ENCODE results near the gene KDR. TPM values are rescaled to one million over a fixed set of nuclear protein-coding genes. Genes with fewer than 3 reads are reported as not detected.

KDR gene
- total RNA-seq, 2 experiments from 2014 or later: not detected

GRCh38 chr4:55077577-55077976, 47.8 kb downstream of the KDR start:
- no peak for TF ChIP-seq CTCF (IDR thresholded peaks at IDR 0.05)
- Mint-ChIP-seq H3K4me3 (no peak overlapping the region), H3K36me3 (ENCODE audit: low read depth) (no peaks in the 10 kb centered on the region), H3K4me1 (ENCODE audit: low read depth) (peaks cover 10% of the 10 kb centered on the region), H3K27me3 (peaks cover 23% of the 10 kb centered on the region), H3K9me3 (no peaks in the 10 kb centered on the region), H3K27ac (no peak overlapping the region)
- ChIA-PET POLR2A (no interaction called here), CTCF (no interaction called here)
- intact Hi-C loops (cut with micrococcal nuclease): loop anchor here (5.0 kb wide), 1 partner anchor 240 kb away; no protein-coding TSS in a partner anchor
- ATAC-seq (no peak), DNase-seq (no peak)

DNA sequence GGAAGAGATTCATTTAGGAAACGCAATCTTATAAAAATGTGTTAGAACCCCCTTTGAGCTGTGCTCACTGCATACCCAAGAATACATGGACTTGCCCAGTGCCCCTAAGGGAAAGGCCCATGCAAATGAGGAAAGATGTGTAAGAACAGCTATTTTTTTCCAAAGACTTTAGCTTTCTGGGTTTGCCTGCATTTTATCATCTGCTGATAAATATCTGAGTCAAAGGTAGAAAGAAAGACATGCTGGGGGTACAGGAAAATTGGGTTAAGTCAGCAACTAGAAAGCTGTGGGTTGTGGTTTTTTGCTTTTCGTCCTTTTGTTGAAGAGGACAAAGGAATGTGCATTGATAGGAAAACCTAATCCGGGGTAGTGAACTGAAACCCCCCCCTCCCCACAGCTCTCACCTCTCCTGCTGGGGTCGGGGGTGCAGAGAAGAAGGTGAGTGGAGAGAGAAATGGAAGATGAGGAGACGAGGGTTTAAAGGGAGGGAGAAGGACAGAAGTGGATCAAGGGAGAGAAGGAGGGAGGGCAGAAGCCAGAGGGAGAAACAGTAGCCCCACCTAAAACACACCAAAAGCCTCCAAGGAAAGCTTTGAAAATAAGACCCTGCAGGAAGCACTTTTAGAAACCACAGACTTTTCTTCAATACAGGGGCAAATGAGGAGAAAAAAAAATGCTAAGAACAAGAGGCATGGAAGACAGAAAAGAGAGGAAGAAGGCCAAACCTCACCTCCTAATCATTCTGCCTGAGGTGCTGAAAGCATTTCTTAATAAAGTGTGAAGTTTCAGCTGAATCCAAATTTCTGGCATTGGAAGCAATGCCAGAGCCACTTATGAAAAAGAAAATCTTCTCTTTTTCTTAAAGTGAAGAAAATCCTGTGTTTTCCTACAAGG, 49.3 kb downstream of the KDR start:
- DNase-seq: peak; percentile 14
- no peak overlapping the region for H3K4me3 Mint-ChIP-seq

GRCh38 chr4:55075376-55075775, 50.0 kb downstream of the KDR start:
- intact Hi-C loops (cut with micrococcal nuclease): loop anchor here (5.0 kb wide), 1 partner anchor 242 kb away; no protein-coding TSS in a partner anchor
- no peaks in the 10 kb centered on the region for H3K36me3 Mint-ChIP-seq (ENCODE audit: low read depth)
- ATAC-seq: no peak
- ChIA-PET CTCF (no interaction called here), POLR2A (no interaction called here)
- H3K27ac Mint-ChIP-seq: no peak overlapping the region
- peaks cover 17% of the 10 kb centered on the region for H3K27me3 Mint-ChIP-seq
- no peak overlapping the region for H3K4me3 Mint-ChIP-seq
- TF ChIP-seq CTCF (IDR thresholded peaks at IDR 0.05): no peak
- peaks cover 10% of the 10 kb centered on the region for H3K4me1 Mint-ChIP-seq (ENCODE audit: low read depth)
- DNase-seq: no peak
- H3K9me3 Mint-ChIP-seq: no peaks in the 10 kb centered on the region

More for the DNA sequence above, 49.3 kb downstream of the KDR start:
- no peak for TF ChIP-seq CTCF (IDR thresholded peaks at IDR 0.05)
- CTCF ChIA-PET: no interaction called here
- Mint-ChIP-seq H3K36me3 (ENCODE audit: low read depth) (no peaks in the 10 kb centered on the region), H3K27me3 (peaks cover 16% of the 10 kb centered on the region), H3K4me1 (ENCODE audit: low read depth) (peaks cover 10% of the 10 kb centered on the region), H3K9me3 (no peaks in the 10 kb centered on the region), H3K27ac (no peak overlapping the region)
- POLR2A ChIA-PET: no interaction called here
- ATAC-seq: peak; percentile 81
- intact Hi-C loops (cut with micrococcal nuclease): loop anchor here (5.0 kb wide), 1 partner anchor 241 kb away; no protein-coding TSS in a partner anchor

- Mint-ChIP-seq H3K36me3 (ENCODE audit: low read depth) (no peaks in the 10 kb centered on the region), H3K4me3 (no peak overlapping the region), H3K4me1 (ENCODE audit: low read depth) (peaks cover 10% of the 10 kb centered on the region), H3K9me3 (no peaks in the 10 kb centered on the region), H3K27me3 (peaks cover 22% of the 10 kb centered on the region), H3K27ac (no peak overlapping the region)
- ChIA-PET CTCF (no interaction called here), POLR2A (no interaction called here)
- TF ChIP-seq CTCF (IDR thresholded peaks at IDR 0.05): no peak
- no peak for ATAC-seq
- DNase-seq: no peak
- intact Hi-C loops (cut with micrococcal nuclease): no loop called here
Measured at GRCh38 chr4:55074386-55074785, 51.0 kb downstream of the KDR start.

DNA sequence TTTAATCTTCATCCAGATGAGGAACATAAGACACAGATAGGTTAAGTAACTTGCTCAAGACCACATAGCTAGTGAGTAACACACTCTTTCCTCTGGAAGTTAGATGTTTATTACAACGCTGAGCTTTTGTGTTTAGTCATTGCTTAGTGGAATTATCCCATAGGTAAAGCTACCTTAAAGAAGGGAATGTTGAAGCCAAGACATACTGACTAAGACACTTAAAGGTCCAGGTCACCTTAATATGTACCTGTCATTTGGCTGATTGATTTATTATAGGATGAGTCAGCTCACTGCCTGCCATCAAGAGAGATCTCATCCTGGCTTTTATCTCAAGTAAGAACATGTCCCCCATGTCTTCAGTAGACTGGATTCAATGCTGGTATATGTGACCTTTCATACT, 53.4 kb downstream of the KDR start:
- ATAC-seq (no peak), DNase-seq (no peak)
- H3K4me1 Mint-ChIP-seq (ENCODE audit: low read depth): peaks cover 10% of the 10 kb centered on the region
- peaks cover 22% of the 10 kb centered on the region for H3K27me3 Mint-ChIP-seq
- no peaks in the 10 kb centered on the region for H3K9me3 Mint-ChIP-seq
- H3K36me3 Mint-ChIP-seq (ENCODE audit: low read depth): no peaks in the 10 kb centered on the region
- no peak for TF ChIP-seq CTCF (IDR thresholded peaks at IDR 0.05)
- no peak overlapping the region for H3K27ac Mint-ChIP-seq
- intact Hi-C loops (cut with micrococcal nuclease): no loop called here
- no peak overlapping the region for H3K4me3 Mint-ChIP-seq
- CTCF ChIA-PET: interaction anchor here (0.9 kb wide), 1 partner anchor 101 kb away, joined by 3 read pairs; no protein-coding TSS in a partner anchor
- POLR2A ChIA-PET: no interaction called here
